Activated CD4-positive, alpha-beta memory T cell treated with anti-CD3 and anti-CD28 coated beads for 36 hours (primary cell): ENCODE results near the gene APOL1. TPM values are rescaled to one million over a fixed set of nuclear protein-coding genes. Genes with fewer than 3 reads are reported as not detected.
A peak's percentile ranks its signal among the peaks of the same experiment; 100 is the strongest.

Experiments used
- CTCF ChIA-PET: fragments of 350-600 bp; sonication (Branson Sonifier 250); formaldehyde crosslinking; loops from one replicate; lab custom pipeline; 2021; ENCODE audit warnings: antibody characterized with exemption, inconsistent platforms; lab: Charles Lee
- POLR2A ChIA-PET: fragments of 350-600 bp; sonication (Branson Sonifier 250); formaldehyde crosslinking; loops from one replicate; lab custom pipeline; 2021; ENCODE audit warnings: antibody characterized with exemption; lab: Charles Lee
- DNase-seq: peaks from one replicate; pipeline ENCODE4 v3.0.0-alpha.2; 2020
- H3K27ac Mint-ChIP-seq: one replicate; pipeline ENCODE4 v1.8.0; 2021; ENCODE audit warnings: mixed read lengths
- H3K27me3 Mint-ChIP-seq: one replicate; pipeline ENCODE4 v1.8.0; 2021; ENCODE audit warnings: mixed read lengths
- H3K36me3 Mint-ChIP-seq: one replicate; pipeline ENCODE4 v1.8.0; 2021; ENCODE audit warnings: mixed read lengths
- H3K4me1 Mint-ChIP-seq: one replicate; pipeline ENCODE4 v1.8.0; 2021; ENCODE audit warnings: low read depth, mixed read lengths
- H3K4me3 Mint-ChIP-seq: one replicate; pipeline ENCODE4 v1.8.0; 2021; ENCODE audit warnings: mild to moderate bottlenecking, mixed read lengths
- H3K9me3 Mint-ChIP-seq: one replicate; pipeline ENCODE4 v1.8.0; 2021; ENCODE audit warnings: mixed read lengths
- intact Hi-C: fragments of 100-400 bp; cut with micrococcal nuclease; formaldehyde crosslinking; loops from one replicate; pipeline ENCODE4 v1.15.1; 2023
- total RNA-seq, 2 experiments: library from RNA; stranded (reverse); gene quantifications; one replicate each; pipeline ENCODE4 v1.2.3, GENCODE V29; 2021

APOL1 gene
- total RNA-seq, 2 experiments from 2014 or later, result 44.7 to 46.3 TPM

DNA sequence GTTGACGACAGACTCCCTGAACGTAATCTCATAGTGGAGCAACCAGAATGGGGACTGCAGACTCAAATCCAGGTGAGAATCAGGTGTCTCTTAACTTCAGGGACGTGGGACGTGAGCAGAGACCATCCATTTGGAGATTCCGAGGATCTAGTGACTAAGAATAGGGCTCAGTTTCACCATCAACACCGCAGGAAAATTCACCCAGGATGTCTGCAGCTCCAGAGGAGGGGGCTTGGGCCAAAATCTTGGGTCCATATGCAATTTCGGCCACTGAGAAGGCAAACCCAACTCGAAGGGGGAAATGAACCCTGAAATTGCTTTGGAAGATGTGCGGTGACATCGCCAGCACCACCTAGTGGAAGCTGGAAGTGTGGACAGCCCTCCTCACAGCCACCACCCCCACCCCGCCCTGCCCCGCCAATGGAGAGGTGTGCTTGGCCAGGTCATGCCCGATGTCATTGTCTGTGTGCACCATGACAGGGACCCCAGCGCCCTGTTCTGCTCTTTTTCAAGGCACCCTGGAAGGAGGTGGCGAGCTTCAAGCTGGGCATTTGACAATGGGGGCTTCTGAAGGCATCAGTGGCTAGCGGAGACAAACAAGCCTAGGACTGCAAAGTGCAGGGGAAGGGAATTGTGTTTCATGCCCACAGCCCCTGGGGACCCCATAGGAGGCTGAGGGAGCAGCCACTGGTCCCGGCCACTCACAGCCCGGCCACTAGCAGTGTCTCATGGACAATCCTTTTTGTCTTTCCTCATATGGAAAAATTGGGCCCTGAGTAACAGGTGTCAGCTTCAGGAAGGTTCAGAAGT, 24.8 kb downstream of the APOL1 start:
- H3K36me3 Mint-ChIP-seq, result peaks cover 20% of the 10 kb centered on the region
- peak; percentile 86 for DNase-seq
- peak overlapping the region; percentile 37 for H3K4me3 Mint-ChIP-seq
- peak overlapping the region; percentile 75 for H3K27ac Mint-ChIP-seq
- no peaks in the 10 kb centered on the region for H3K27me3 Mint-ChIP-seq
- intact Hi-C loops, result loop anchor here (1.0 kb wide), 2 partner anchors 38 to 82 kb away; partner anchors contain the start of gene APOL2
- no peaks in the 10 kb centered on the region for H3K9me3 Mint-ChIP-seq
- POLR2A ChIA-PET, result interaction anchor here (0.9 to 2.4 kb wide), 5 partner anchors 11 to 193 kb away, joined by 3 to 11 read pairs (median 4); partner anchors contain the start of gene APOL2
- peaks cover 39% of the 10 kb centered on the region for H3K4me1 Mint-ChIP-seq
- CTCF ChIA-PET, result interaction anchor here (0.6 to 5.3 kb wide), 26 partner anchors 9 to 927 kb away, joined by 3 to 44 read pairs (median 4); partner anchors contain the start of gene APOL2

DNA sequence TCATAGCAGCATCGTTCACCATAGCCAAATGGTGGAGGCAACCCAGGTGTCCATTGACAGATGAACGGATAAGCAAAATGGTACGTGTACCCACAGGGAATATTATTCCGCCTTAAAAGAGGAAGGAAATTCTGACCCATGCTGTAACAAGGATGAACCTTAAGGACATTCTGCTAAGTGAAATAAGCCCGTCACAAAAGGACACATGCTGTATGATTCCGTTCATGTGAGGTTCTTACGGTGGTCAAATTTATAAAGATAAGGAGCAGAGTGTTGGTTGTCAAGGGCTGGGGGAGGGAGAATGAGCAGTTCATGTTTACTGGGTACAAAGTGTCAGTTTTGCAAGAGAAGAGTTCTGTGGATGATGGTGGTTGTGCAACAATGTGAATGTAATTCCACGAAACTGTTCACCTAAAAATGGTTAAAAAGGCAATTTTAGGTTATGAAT, 26.3 kb downstream of the APOL1 start:
- POLR2A ChIA-PET, result interaction anchor here (2.4 kb wide), 1 partner anchor 41 kb away, joined by 11 read pairs; the partner anchor contains the start of gene APOL2
- intact Hi-C loops, result no loop called here
- H3K9me3 Mint-ChIP-seq, result no peaks in the 10 kb centered on the region
- peaks cover 33% of the 10 kb centered on the region for H3K36me3 Mint-ChIP-seq
- H3K27me3 Mint-ChIP-seq, result no peaks in the 10 kb centered on the region
- peak overlapping the region; percentile 57 for H3K27ac Mint-ChIP-seq
- DNase-seq, result no peak
- no peak overlapping the region for H3K4me3 Mint-ChIP-seq
- CTCF ChIA-PET, result interaction anchor here (1.1 to 5.3 kb wide), 9 partner anchors 7 to 207 kb away, joined by 3 to 44 read pairs (median 5); partner anchors contain the start of gene APOL2
- H3K4me1 Mint-ChIP-seq, result peaks cover 33% of the 10 kb centered on the region

DNA sequence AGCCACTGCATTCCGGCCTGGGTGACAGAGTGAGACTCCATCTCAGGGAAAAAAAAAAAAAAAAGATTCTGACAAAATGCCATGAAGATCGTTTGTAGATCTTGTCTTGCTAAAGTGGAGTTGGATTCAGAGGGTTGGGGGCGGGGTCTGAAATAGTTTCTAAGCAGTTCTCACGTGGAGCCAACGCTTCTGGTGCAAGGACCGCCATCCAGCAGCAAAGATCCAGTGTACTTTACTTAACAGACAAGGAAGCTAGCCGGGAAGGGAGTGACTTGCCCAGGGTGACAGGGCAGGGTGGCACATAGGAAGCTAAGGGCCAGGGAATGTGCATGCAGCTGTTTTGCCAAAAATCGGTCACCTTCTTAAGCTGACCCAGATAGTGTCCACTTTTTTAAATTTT, 27.4 kb downstream of the APOL1 start:
- H3K27ac Mint-ChIP-seq, result peak overlapping the region; percentile 69
- peaks cover 27% of the 10 kb centered on the region for H3K4me1 Mint-ChIP-seq
- H3K9me3 Mint-ChIP-seq, result no peaks in the 10 kb centered on the region
- peaks cover 39% of the 10 kb centered on the region for H3K36me3 Mint-ChIP-seq
- no peak overlapping the region for H3K4me3 Mint-ChIP-seq
- ChIA-PET POLR2A (no interaction called here), CTCF (interaction anchor here (1.0 to 1.7 kb wide), 3 partner anchors 20 to 86 kb away, joined by 3 to 5 read pairs (median 5); partner anchors contain the start of gene APOL2)
- DNase-seq, result no peak
- intact Hi-C loops, result no loop called here
- no peaks in the 10 kb centered on the region for H3K27me3 Mint-ChIP-seq

DNA sequence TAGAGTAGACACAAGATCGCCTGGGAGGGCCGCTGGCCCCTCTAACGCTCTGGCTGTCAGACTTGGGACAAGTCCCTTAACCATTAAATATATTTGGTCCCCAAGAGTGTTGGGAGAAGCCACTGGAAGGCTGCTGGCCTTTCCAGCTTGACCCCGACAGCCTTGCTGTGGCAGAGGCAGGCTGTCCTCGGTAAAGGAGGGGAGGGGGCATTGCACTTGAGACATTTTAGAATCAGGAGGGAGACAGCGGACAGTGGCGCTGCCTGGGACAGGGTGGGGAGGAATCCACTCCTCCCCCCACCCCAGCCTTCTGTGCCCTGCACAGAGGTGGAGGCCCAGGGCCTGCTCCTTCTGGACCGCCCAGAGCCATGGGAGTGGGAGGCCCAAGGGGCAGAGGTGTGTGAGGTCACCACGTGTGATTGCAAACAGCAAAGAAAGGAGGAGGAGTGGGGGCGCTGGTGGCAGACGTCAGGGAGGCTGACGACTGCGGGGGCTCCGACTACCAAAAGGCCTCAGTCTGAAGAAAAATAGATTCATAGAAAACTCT, 28.9 kb downstream of the APOL1 start:
- Mint-ChIP-seq H3K36me3 (peaks cover 49% of the 10 kb centered on the region), H3K4me1 (peaks cover 24% of the 10 kb centered on the region), H3K9me3 (no peaks in the 10 kb centered on the region), H3K27ac (no peak overlapping the region), H3K27me3 (no peaks in the 10 kb centered on the region), H3K4me3 (no peak overlapping the region)
- POLR2A ChIA-PET, result interaction anchor here (0.6 kb wide), 1 partner anchor 24 kb away, joined by 5 read pairs; no protein-coding TSS in a partner anchor
- intact Hi-C loops, result no loop called here
- CTCF ChIA-PET, result interaction anchor here (0.8 to 1.7 kb wide), 3 partner anchors 19 to 188 kb away, joined by 3 to 5 read pairs (median 3); no protein-coding TSS in a partner anchor
- no peak for DNase-seq

DNA sequence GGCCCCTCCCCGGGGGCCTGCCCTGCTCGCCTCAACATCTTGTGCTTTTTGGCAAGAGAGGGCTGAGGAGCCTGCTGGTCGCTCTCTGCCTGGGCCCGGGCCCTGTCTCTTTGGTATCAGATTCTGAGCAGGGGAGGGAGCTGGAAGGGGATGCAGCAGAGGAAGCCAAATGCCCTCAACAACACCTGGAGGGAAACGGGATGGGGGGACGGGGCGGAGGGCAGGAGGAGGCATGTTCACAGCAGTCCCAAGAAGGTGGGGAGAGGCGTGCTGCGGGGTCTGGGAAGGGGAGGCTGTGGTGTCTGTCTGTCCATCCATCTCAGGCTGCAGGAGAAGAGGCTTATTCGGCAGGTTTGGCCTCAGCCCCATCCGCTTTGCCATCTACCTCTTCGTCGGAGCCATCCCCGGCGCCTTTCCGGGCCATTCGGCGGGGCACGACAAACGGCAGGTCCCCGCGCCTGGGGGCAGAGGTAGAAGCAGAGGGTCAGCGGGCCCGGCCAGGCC, 29.4 kb downstream of the APOL1 start:
- POLR2A ChIA-PET, result no interaction called here
- H3K4me1 Mint-ChIP-seq, result peaks cover 24% of the 10 kb centered on the region
- intact Hi-C loops, result no loop called here
- no peak overlapping the region for H3K27ac Mint-ChIP-seq
- H3K4me3 Mint-ChIP-seq, result no peak overlapping the region
- no peak for DNase-seq
- peaks cover 54% of the 10 kb centered on the region for H3K36me3 Mint-ChIP-seq
- H3K9me3 Mint-ChIP-seq, result no peaks in the 10 kb centered on the region
- H3K27me3 Mint-ChIP-seq, result no peaks in the 10 kb centered on the region
- CTCF ChIA-PET, result interaction anchor here (1.1 to 2.2 kb wide), 3 partner anchors 18 to 188 kb away, joined by 3 to 7 read pairs (median 3); partner anchors contain the start of gene APOL2

DNA sequence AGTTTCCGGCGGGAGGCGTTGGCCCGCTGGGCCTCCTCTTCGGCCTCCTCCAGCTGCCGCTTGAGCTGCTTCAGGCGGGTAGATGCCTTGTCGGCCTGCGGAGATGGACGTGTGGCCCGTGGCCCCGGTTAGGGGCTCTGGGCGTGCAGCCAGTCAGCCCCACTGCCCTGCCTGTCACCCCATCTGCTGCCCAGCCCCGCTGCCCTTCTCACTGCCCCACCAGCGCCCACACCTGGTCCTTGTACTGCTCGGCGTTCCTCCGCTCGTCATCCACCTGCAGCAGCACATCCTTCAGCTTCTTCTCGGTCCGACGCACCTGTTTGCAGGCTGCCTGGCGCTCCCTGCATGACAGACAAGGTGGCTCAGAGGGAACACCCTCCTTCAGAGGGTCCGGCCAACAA, 31.2 kb downstream of the APOL1 start:
- Mint-ChIP-seq H3K4me3 (no peak overlapping the region), H3K9me3 (no peaks in the 10 kb centered on the region), H3K27ac (peak overlapping the region; percentile 30), H3K4me1 (peaks cover 19% of the 10 kb centered on the region), H3K27me3 (no peaks in the 10 kb centered on the region), H3K36me3 (peaks cover 69% of the 10 kb centered on the region)
- no peak for DNase-seq
- intact Hi-C loops, result no loop called here
- CTCF ChIA-PET, result interaction anchor here (0.8 to 5.9 kb wide), 4 partner anchors 7 to 187 kb away, joined by 3 to 44 read pairs (median 16); partner anchors contain the start of gene APOL2
- POLR2A ChIA-PET, result interaction anchor here (0.7 kb wide), 1 partner anchor 104 kb away, joined by 3 read pairs; no protein-coding TSS in a partner anchor

DNA sequence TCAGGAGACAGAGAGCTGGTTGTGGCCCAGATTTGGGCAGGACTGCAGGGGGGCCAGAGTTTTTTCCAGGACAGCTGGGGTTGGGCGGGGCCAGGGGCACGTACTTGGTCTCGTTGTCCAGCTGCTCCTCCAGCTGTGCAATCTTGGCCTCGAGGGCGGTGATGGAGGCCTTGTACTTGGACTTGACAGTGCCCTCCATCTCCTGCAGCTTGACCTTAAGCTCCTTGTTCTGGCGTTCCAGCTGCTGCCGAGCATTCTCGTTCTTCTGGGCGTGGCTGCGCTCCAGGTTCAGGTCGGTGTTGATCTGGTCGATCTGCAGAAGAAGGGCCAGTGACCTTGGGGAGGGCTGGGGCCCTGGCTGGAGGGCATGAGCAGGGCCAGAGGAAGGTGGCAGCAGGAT, 32.1 kb downstream of the APOL1 start:
- H3K36me3 Mint-ChIP-seq, result peaks cover 71% of the 10 kb centered on the region
- POLR2A ChIA-PET, result no interaction called here
- H3K4me1 Mint-ChIP-seq, result peaks cover 20% of the 10 kb centered on the region
- H3K4me3 Mint-ChIP-seq, result no peak overlapping the region
- intact Hi-C loops, result no loop called here
- H3K27me3 Mint-ChIP-seq, result no peaks in the 10 kb centered on the region
- CTCF ChIA-PET, result interaction anchor here (1.0 to 5.9 kb wide), 9 partner anchors 8 to 185 kb away, joined by 3 to 57 read pairs (median 12); partner anchors contain the start of gene APOL2
- H3K27ac Mint-ChIP-seq, result no peak overlapping the region
- no peaks in the 10 kb centered on the region for H3K9me3 Mint-ChIP-seq
- no peak for DNase-seq

DNA sequence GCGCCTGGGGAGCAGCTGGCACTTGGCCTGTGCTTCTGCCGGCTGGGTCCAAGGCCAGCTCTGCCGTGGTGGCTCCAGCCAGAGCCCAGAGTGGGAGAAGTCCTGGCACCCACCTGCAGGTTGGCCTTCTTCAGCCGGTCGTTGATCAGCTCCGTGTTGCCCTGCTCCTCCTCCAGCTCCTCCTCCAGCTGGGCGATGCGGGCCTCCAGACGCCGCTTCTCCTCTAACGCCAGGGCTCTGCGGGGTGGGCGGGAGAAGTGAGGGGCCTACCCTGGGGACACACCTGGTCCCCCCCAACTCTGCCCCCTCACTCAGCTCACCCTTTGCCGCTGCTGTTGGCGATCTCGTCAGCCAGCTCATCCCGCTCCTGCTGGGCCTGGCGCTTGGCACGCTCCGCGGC, 32.6 kb downstream of the APOL1 start:
- no peak for DNase-seq
- Mint-ChIP-seq H3K27ac (no peak overlapping the region), H3K36me3 (peaks cover 75% of the 10 kb centered on the region), H3K4me1 (peaks cover 21% of the 10 kb centered on the region), H3K4me3 (no peak overlapping the region), H3K27me3 (no peaks in the 10 kb centered on the region), H3K9me3 (no peaks in the 10 kb centered on the region)
- ChIA-PET CTCF (interaction anchor here (0.6 to 5.9 kb wide), 22 partner anchors 9 to 242 kb away, joined by 3 to 57 read pairs (median 4); partner anchors contain the start of gene APOL2), POLR2A (no interaction called here)
- intact Hi-C loops, result no loop called here

DNA sequence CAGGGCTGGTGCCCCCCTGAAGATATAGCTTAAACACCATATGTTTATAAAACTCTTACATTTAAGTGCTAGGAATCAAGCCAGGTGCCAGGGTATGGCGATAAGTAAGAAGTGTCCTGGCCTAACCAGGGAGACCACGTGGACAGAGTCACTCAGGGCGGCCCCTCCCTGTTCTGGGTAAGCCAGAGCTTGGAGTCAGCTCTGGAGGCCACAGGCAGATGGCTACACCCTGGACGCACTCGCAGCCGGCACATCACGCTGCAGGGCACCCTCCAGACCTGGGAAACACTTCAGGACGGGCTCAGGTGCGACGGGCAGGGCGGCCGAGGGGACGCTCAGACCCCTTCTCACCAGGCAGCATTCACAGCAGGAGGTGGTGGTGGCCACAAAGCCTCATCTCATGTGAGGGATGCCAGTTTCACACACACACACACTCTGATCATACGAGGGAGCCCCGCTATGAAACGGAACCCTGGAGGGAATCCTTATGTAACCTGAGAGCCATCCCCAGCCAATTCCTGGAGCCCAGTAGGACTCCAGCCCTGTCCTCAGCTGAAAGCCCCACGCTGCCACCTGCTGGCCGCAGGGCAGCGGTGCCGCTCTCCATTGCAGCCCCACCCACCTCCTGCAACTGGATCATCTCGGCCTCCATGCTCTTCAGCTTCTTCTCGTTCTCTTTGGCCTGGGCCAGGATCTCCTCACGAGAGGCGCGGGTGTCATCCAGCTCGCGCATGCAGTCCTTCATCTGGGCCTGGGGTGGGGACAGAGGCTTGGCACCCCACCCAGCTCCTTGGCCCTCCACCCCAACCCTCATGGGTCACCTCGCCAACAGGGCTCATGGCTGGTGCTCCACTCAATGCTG, 33.4 kb downstream of the APOL1 start:
- no peaks in the 10 kb centered on the region for H3K9me3 Mint-ChIP-seq
- H3K4me1 Mint-ChIP-seq, result peaks cover 23% of the 10 kb centered on the region
- peak; percentile 77 for DNase-seq
- H3K27me3 Mint-ChIP-seq, result no peaks in the 10 kb centered on the region
- no peak overlapping the region for H3K4me3 Mint-ChIP-seq
- POLR2A ChIA-PET, result interaction anchor here (1.1 kb wide), 1 partner anchor 11 kb away, joined by 3 read pairs; no protein-coding TSS in a partner anchor
- H3K27ac Mint-ChIP-seq, result peak overlapping the region; percentile 60
- intact Hi-C loops, result no loop called here
- peaks cover 78% of the 10 kb centered on the region for H3K36me3 Mint-ChIP-seq
- CTCF ChIA-PET, result interaction anchor here (0.6 to 5.9 kb wide), 33 partner anchors 10 to 241 kb away, joined by 3 to 57 read pairs (median 4); partner anchors contain the start of genes APOL2 and APOL3

DNA sequence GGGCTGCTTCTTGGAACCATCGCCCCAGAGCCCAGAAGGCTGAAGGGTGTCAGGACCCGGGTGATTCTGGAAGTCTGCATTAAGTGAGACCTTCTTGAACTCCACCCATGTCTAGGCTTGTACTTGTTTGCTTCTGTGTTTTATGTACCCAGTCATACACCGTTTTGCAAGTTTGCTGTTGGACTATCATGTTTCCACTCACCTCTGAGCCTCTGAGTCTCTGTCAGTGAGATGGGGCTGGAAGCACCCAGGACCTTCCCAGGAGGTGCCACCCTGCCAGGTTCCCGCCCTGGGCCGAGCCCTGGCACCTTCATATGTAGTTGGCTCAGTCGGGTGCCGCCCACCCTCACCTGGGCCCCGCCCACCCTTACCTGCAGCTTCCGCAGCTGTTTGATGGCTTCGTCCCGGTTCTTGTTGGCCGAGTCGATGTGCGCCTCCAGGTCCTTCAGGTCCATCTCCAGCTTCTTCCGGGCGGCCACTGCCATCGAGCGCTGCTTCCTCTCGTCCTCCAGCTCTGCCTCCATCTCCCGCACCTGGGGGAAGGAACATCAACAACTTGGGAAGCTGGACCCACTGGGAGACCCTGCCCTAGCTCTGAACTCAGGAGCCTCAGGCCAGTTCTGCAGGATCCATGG, 35.1 kb downstream of the APOL1 start:
- no peak for DNase-seq
- Mint-ChIP-seq H3K4me1 (peaks cover 32% of the 10 kb centered on the region), H3K27me3 (no peaks in the 10 kb centered on the region), H3K4me3 (no peak overlapping the region), H3K9me3 (no peaks in the 10 kb centered on the region), H3K36me3 (peaks cover 77% of the 10 kb centered on the region), H3K27ac (no peak overlapping the region)
- intact Hi-C loops, result no loop called here
- ChIA-PET POLR2A (no interaction called here), CTCF (interaction anchor here (0.7 to 5.9 kb wide), 7 partner anchors 9 to 199 kb away, joined by 3 to 57 read pairs (median 7); no protein-coding TSS in a partner anchor)
